Measurements from ENCODE around the gene PRSS53.

PRSS53 gene

GRCh38 chr16:31131416-31131815 is 42.7 kb upstream of the PRSS53 start:
- 95 to 96% methylated on average over 10 of the region's 11 CpGs for WGBS, 2 experiments (ENCODE audit: insufficient coverage in 2 of 2)
- Histone ChIP-seq H3K9me3 (ENCODE audit: control insufficient read depth, low read length) (no peaks in the 10 kb centered on the region), H3K4me1 (ENCODE audit: control insufficient read depth, insufficient read depth, low read length, poor library complexity, severe bottlenecking) (peaks cover 16% of the 10 kb centered on the region), H3K27ac (ENCODE audit: low read depth, low read length, severe bottlenecking) (no peak overlapping the region), H3K4me3 (ENCODE audit: extremely low read depth, insufficient read depth, low read length, poor library complexity, severe bottlenecking) (no peak overlapping the region), H3K36me3 (ENCODE audit: control insufficient read depth, insufficient read depth, low read length) (peaks cover 24% of the 10 kb centered on the region)

- Histone ChIP-seq H3K27ac (ENCODE audit: low read depth, low read length, severe bottlenecking) (no peak overlapping the region), H3K4me3 (ENCODE audit: extremely low read depth, insufficient read depth, low read length, poor library complexity, severe bottlenecking) (no peak overlapping the region), H3K4me1 (ENCODE audit: control insufficient read depth, insufficient read depth, low read length, poor library complexity, severe bottlenecking) (peaks cover 15% of the 10 kb centered on the region), H3K36me3 (ENCODE audit: control insufficient read depth, insufficient read depth, low read length) (peaks cover 24% of the 10 kb centered on the region), H3K9me3 (ENCODE audit: control insufficient read depth, low read length) (no peaks in the 10 kb centered on the region)
- WGBS, 2 experiments (ENCODE audit: insufficient coverage in 2 of 2) = 91 to 100% methylated on average over 2 to 3 of the region's 6 CpGs
Measured at GRCh38 chr16:31130899-31131298, 42.2 kb upstream of the PRSS53 start.

GRCh38 chr16:31130336-31130891 is 41.7 kb upstream of the PRSS53 start:
- WGBS, 2 experiments (ENCODE audit: insufficient coverage in 2 of 2) = 94 to 97% methylated on average over 7 to 9 of the region's 10 CpGs
- H3K4me3 ChIP-seq (ENCODE audit: extremely low read depth, insufficient read depth, low read length, poor library complexity, severe bottlenecking) = no peak overlapping the region
- no peak overlapping the region for H3K27ac ChIP-seq (ENCODE audit: low read depth, low read length, severe bottlenecking)
- H3K4me1 ChIP-seq (ENCODE audit: control insufficient read depth, insufficient read depth, low read length, poor library complexity, severe bottlenecking) = peaks cover 11% of the 10 kb centered on the region
- no peaks in the 10 kb centered on the region for H3K9me3 ChIP-seq (ENCODE audit: control insufficient read depth, low read length)
- peaks cover 24% of the 10 kb centered on the region for H3K36me3 ChIP-seq (ENCODE audit: control insufficient read depth, insufficient read depth, low read length)

GRCh38 chr16:31129568-31130335 is 41.0 kb upstream of the PRSS53 start:
- Histone ChIP-seq H3K4me3 (ENCODE audit: extremely low read depth, insufficient read depth, low read length, poor library complexity, severe bottlenecking) (no peak overlapping the region), H3K9me3 (ENCODE audit: control insufficient read depth, low read length) (no peaks in the 10 kb centered on the region), H3K36me3 (ENCODE audit: control insufficient read depth, insufficient read depth, low read length) (peaks cover 24% of the 10 kb centered on the region), H3K4me1 (ENCODE audit: control insufficient read depth, insufficient read depth, low read length, poor library complexity, severe bottlenecking) (peaks cover 5% of the 10 kb centered on the region), H3K27ac (ENCODE audit: low read depth, low read length, severe bottlenecking) (no peak overlapping the region)
- 90 to 94% methylated on average over 23 to 24 of the region's 29 CpGs for WGBS, 2 experiments (ENCODE audit: insufficient coverage in 2 of 2)

- Histone ChIP-seq H3K27ac (ENCODE audit: low read depth, low read length, severe bottlenecking) (no peak overlapping the region), H3K36me3 (ENCODE audit: control insufficient read depth, insufficient read depth, low read length) (peaks cover 24% of the 10 kb centered on the region), H3K4me1 (ENCODE audit: control insufficient read depth, insufficient read depth, low read length, poor library complexity, severe bottlenecking) (peaks cover under 1% of the 10 kb centered on the region), H3K4me3 (ENCODE audit: extremely low read depth, insufficient read depth, low read length, poor library complexity, severe bottlenecking) (no peak overlapping the region), H3K9me3 (ENCODE audit: control insufficient read depth, low read length) (no peaks in the 10 kb centered on the region)
- WGBS, 2 experiments (ENCODE audit: insufficient coverage in 2 of 2) = 91 to 94% methylated on average over 13 of the region's 14 CpGs
Measured at GRCh38 chr16:31128711-31129567, 40.2 kb upstream of the PRSS53 start.

GRCh38 chr16:31127182-31127581 is 38.4 kb upstream of the PRSS53 start:
- Histone ChIP-seq H3K36me3 (ENCODE audit: control insufficient read depth, insufficient read depth, low read length) (peaks cover 38% of the 10 kb centered on the region), H3K27ac (ENCODE audit: low read depth, low read length, severe bottlenecking) (no peak overlapping the region), H3K9me3 (ENCODE audit: control insufficient read depth, low read length) (no peaks in the 10 kb centered on the region), H3K4me1 (ENCODE audit: control insufficient read depth, insufficient read depth, low read length, poor library complexity, severe bottlenecking) (no peaks in the 10 kb centered on the region), H3K4me3 (ENCODE audit: extremely low read depth, insufficient read depth, low read length, poor library complexity, severe bottlenecking) (no peak overlapping the region)
- WGBS, 2 experiments (ENCODE audit: insufficient coverage in 2 of 2) = 95 to 96% methylated on average over 7 to 13 of the region's 13 CpGs

- Histone ChIP-seq H3K4me3 (ENCODE audit: extremely low read depth, insufficient read depth, low read length, poor library complexity, severe bottlenecking) (no peak overlapping the region), H3K36me3 (ENCODE audit: control insufficient read depth, insufficient read depth, low read length) (peaks cover 41% of the 10 kb centered on the region), H3K4me1 (ENCODE audit: control insufficient read depth, insufficient read depth, low read length, poor library complexity, severe bottlenecking) (no peaks in the 10 kb centered on the region), H3K9me3 (ENCODE audit: control insufficient read depth, low read length) (no peaks in the 10 kb centered on the region), H3K27ac (ENCODE audit: low read depth, low read length, severe bottlenecking) (no peak overlapping the region)
- 89 to 91% methylated on average over 3 of the region's 3 CpGs for WGBS, 2 experiments (ENCODE audit: insufficient coverage in 2 of 2)
Measured at GRCh38 chr16:31125844-31126243, 37.1 kb upstream of the PRSS53 start.

GRCh38 chr16:31120129-31120528 is 31.4 kb upstream of the PRSS53 start:
- whole genome bisulfite sequencing, 2 experiments (ENCODE audit: insufficient coverage in 2 of 2) = 95 to 99% methylated on average over 16 of the region's 16 CpGs
- Histone ChIP-seq H3K27ac (ENCODE audit: low read depth, low read length, severe bottlenecking) (no peak overlapping the region), H3K36me3 (ENCODE audit: control insufficient read depth, insufficient read depth, low read length) (peaks cover 49% of the 10 kb centered on the region), H3K9me3 (ENCODE audit: control insufficient read depth, low read length) (no peaks in the 10 kb centered on the region), H3K4me3 (ENCODE audit: extremely low read depth, insufficient read depth, low read length, poor library complexity, severe bottlenecking) (no peak overlapping the region), H3K4me1 (ENCODE audit: control insufficient read depth, insufficient read depth, low read length, poor library complexity, severe bottlenecking) (no peaks in the 10 kb centered on the region)

GRCh38 chr16:31118223-31119155 is 29.7 kb upstream of the PRSS53 start:
- H3K36me3 ChIP-seq (ENCODE audit: control insufficient read depth, insufficient read depth, low read length) = peaks cover 51% of the 10 kb centered on the region
- WGBS, 2 experiments (ENCODE audit: insufficient coverage in 2 of 2) = 68 to 72% methylated on average over 8 of the region's 9 CpGs
- no peaks in the 10 kb centered on the region for H3K4me1 ChIP-seq (ENCODE audit: control insufficient read depth, insufficient read depth, low read length, poor library complexity, severe bottlenecking)
- peak overlapping the region; percentile 64 for H3K4me3 ChIP-seq (ENCODE audit: extremely low read depth, insufficient read depth, low read length, poor library complexity, severe bottlenecking)
- H3K27ac ChIP-seq (ENCODE audit: low read depth, low read length, severe bottlenecking) = peak overlapping the region; percentile 87
- H3K9me3 ChIP-seq (ENCODE audit: control insufficient read depth, low read length) = no peaks in the 10 kb centered on the region
